Uterus (tissue), 2 donors: ENCODE data around the gene GBE1.

Experiments used
- CTCF ChIP-seq, 4 experiments: fragments of 200-600 bp in 2 of 4; fragments of 450-650 bp in 2 of 4; sonication (generic) in 2 of 4; IDR thresholded peaks; one replicate each; pipeline ENCODE4 v1.5.1; 2016 to 2019; ENCODE audit warnings: antibody characterized with exemption in 4 of 4, mild to moderate bottlenecking in 2 of 4, moderate library complexity in 1 of 4
- POLR2A ChIP-seq, 2 donors: fragments of 450-650 bp; IDR thresholded peaks; one replicate each; pipeline ENCODE4 v1.6.1; 2016; ENCODE audit warnings: antibody characterized with exemption in 2 of 2, mild to moderate bottlenecking in 1 of 2, moderate library complexity in 1 of 2

GRCh38 chr3:81612768-81613167, 148.7 kb downstream of the GBE1 start:
- TF ChIP-seq CTCF (IDR thresholded peaks at IDR 0.05) (no peak), POLR2A (IDR thresholded peaks at IDR 0.05) (no peak)
